Dermis microvascular lymphatic vessel endothelial cell (primary cell): ENCODE results near the gene MAMSTR. TPM values are rescaled to one million over a fixed set of nuclear protein-coding genes. Genes with fewer than 3 reads are reported as not detected.

Experiments used
- DNase-seq, 2 donors: peaks; one replicate each; pipeline versions ENCODE4 v3.0.0 to v3.0.0-alpha.2; 2010; ENCODE audit warnings: low read depth in 2 of 2
- total RNA-seq: library from RNA; depleted of rRNA; stranded (reverse); fragments of >200 nt; gene quantifications from 2 replicates; pipeline ENCODE4 v1.2.1, GENCODE V29; 2014

Gene MAMSTR
- total RNA-seq, 1 donor from 2014 or later = under 0.01 TPM

- DNase-seq = no peak
Measured at GRCh38 chr19:48664476-48664875, 55.0 kb downstream of the MAMSTR start.

- DNase-seq = no peak
Measured at GRCh38 chr19:48663667-48664066, 55.9 kb downstream of the MAMSTR start.

Other genes starting within 250 kb of the MAMSTR start
- gene LMTK3, start 207.9 kb downstream of the MAMSTR start, total RNA-seq = under 0.01 and 0.13 TPM in 2 replicates
- gene SULT2B1, start 167.6 kb downstream of the MAMSTR start, total RNA-seq = 0.13 TPM in 1 of 2 replicates, not detected in the other
- not detected in 2 replicates for gene SPACA4, start 113.0 kb downstream of the MAMSTR start, total RNA-seq
- gene FAM83E, start 104.6 kb downstream of the MAMSTR start, total RNA-seq = 0.25 and 0.26 TPM in 2 replicates
- gene RPL18, start 100.5 kb downstream of the MAMSTR start, total RNA-seq = 1,899 and 2,423 TPM in 2 replicates
- gene SPHK2, start 100.2 kb downstream of the MAMSTR start, total RNA-seq = 3.9 and 6.3 TPM in 2 replicates
- 1.4 and 2.8 TPM in 2 replicates for gene DBP, start 82.3 kb downstream of the MAMSTR start, total RNA-seq
- 2.6 and 4.6 TPM in 2 replicates for gene CA11, start 73.5 kb downstream of the MAMSTR start, total RNA-seq
- gene NTN5, start 46.7 kb downstream of the MAMSTR start, total RNA-seq = under 0.01 TPM in 1 of 2 replicates, not detected in the other
- gene FUT2, start 23.8 kb downstream of the MAMSTR start, total RNA-seq = not detected in 2 replicates
- gene RASIP1, start 20.9 kb upstream of the MAMSTR start, total RNA-seq = 59.4 and 82.1 TPM in 2 replicates
- 0.25 and 0.26 TPM in 2 replicates for gene IZUMO1, start 27.2 kb upstream of the MAMSTR start, total RNA-seq
- 6.0 and 7.7 TPM in 2 replicates for gene FUT1, start 32.9 kb upstream of the MAMSTR start, total RNA-seq
- not detected in 2 replicates for gene FGF21, start 35.8 kb upstream of the MAMSTR start, total RNA-seq
- 29.0 and 33.3 TPM in 2 replicates for gene BCAT2, start 91.3 kb upstream of the MAMSTR start, total RNA-seq
- gene HSD17B14, start 116.8 kb upstream of the MAMSTR start, total RNA-seq = 2.8 and 4.2 TPM in 2 replicates
- 2.7 and 6.8 TPM in 2 replicates for gene PLEKHA4, start 148.9 kb upstream of the MAMSTR start, total RNA-seq
- 21.6 and 36.4 TPM in 2 replicates for gene PPP1R15A, start 152.7 kb upstream of the MAMSTR start, total RNA-seq
- under 0.01 and 0.13 TPM in 2 replicates for gene TULP2, start 179.0 kb upstream of the MAMSTR start, total RNA-seq
- 89.7 and 166 TPM in 2 replicates for gene NUCB1, start 180.6 kb upstream of the MAMSTR start, total RNA-seq
- 0.13 TPM in 1 of 2 replicates, not detected in the other for gene DHDH, start 214.0 kb upstream of the MAMSTR start, total RNA-seq
- 85.0 and 95.6 TPM in 2 replicates for gene BAX, start 235.2 kb upstream of the MAMSTR start, total RNA-seq
- gene FTL, start 245.6 kb upstream of the MAMSTR start, total RNA-seq = 625 and 1,172 TPM in 2 replicates